Left lung (tissue), 10 donors: ENCODE data around the gene ELMOD1. TPM values are rescaled to one million over a fixed set of nuclear protein-coding genes. Genes with fewer than 3 reads are reported as not detected.
A peak's percentile ranks its signal among the peaks of the same experiment; 100 is the strongest.

Experiments
- ATAC-seq: fragments of 200-7000 bp; cut with Tn5 transposase; one replicate; pipeline ENCODE4 v1.9.1; 2020; ENCODE audit warnings: moderate library complexity
- DNase-seq, 4 donors: peaks; one replicate each; pipeline ENCODE4 v3.0.0-alpha.2; 2013 to 2020
- H3K27ac ChIP-seq, 2 donors: fragments of 200-600 bp; sonication (generic) in 1 of 2; one replicate each; pipeline versions ENCODE4 v1.5.0 to v1.8.0; 2020 to 2021
- H3K27me3 ChIP-seq, 2 donors: fragments of 200-600 bp; sonication (generic) in 1 of 2; one replicate each; pipeline versions ENCODE4 v1.5.0 to v1.8.0; 2020 to 2021
- H3K36me3 ChIP-seq, 2 donors: fragments of 200-600 bp; sonication (generic) in 1 of 2; one replicate each; pipeline versions ENCODE4 v1.5.0 to v1.8.0; 2020 to 2021
- H3K4me1 ChIP-seq, 2 donors: fragments of 200-600 bp; one replicate each; pipeline ENCODE4 v1.8.0; 2021
- H3K4me3 ChIP-seq, 2 donors: fragments of 200-600 bp; sonication (generic) in 1 of 2; one replicate each; pipeline versions ENCODE4 v1.5.0 to v1.8.0; 2020 to 2021; ENCODE audit warnings: mild to moderate bottlenecking in 1 of 2
- H3K9me3 ChIP-seq, 2 donors: fragments of 200-600 bp; sonication (generic) in 1 of 2; one replicate each; pipeline versions ENCODE4 v1.5.0 to v1.8.0; 2020 to 2021
- intact Hi-C, 2 donors: fragments of 100-400 bp; cut with DNase I; formaldehyde crosslinking; loops; one replicate each; pipeline versions ENCODE4 v1.11.2 to v1.14.2; 2022
- polyA plus RNA-seq, 6 donors: library from polyadenylated mRNA; unstranded; fragments of 120-200 nt; gene quantifications; one replicate each; pipeline ENCODE4 v1.2.1, GENCODE V29; 2013; ENCODE audit not compliant: insufficient read length in 6 of 6
- total RNA-seq, 2 donors: library from RNA; stranded (reverse); fragmentation: NEBNext Ultra II Directional; extraction: Animal tissue kit (Norgen Biotek cat#: 25700); gene quantifications; one replicate each; pipeline ENCODE4 v1.2.1, GENCODE V29; 2021
- TF ChIP-seq, protein P1 (sequence below), 2 donors: fragments of 200-600 bp; sonication (generic) in 1 of 2; IDR thresholded peaks; one replicate each; pipeline versions ENCODE4 v1.5.0 to v1.8.0; 2021; ENCODE audit warnings: antibody characterized with exemption in 2 of 2
- donor health status: DM: no; HTN: yes; CAD: no.
- donor health status: DM: no; HTN: no; CAD: no.

Gene ELMOD1
- total and polyA plus RNA-seq, 8 donors: 0.96 to 7.7 (median 5.6) TPM

DNA sequence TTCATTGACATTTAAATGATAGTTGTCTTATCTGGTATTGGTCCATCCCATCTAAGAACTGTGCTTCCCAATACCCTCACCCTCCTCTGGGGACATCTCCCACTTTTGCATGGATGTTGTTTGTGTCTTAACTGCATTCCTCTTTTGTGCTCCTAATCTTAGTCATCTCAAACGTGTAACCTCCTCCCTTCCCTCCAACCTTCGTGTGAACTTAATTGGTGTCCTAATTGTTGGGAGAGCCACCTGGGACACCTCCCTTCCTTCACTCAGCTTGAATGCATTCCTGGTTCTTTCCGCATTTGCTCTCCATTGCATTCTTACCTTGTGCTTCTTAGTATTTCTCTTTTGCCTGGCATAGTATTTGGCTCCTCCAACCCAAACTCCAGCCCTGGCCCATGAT lies 9.8 kb upstream of the ELMOD1 start:
- Histone ChIP-seq H3K4me1 (no peaks in the 10 kb centered on the region), H3K27ac (no peak overlapping the region), H3K27me3 (peaks cover 0 to 8% of the 10 kb centered on the region in 2 donors), H3K9me3 (no peaks in the 10 kb centered on the region), H3K36me3 (no peaks in the 10 kb centered on the region), H3K4me3 (no peak overlapping the region)
- TF ChIP-seq, protein P1, sequence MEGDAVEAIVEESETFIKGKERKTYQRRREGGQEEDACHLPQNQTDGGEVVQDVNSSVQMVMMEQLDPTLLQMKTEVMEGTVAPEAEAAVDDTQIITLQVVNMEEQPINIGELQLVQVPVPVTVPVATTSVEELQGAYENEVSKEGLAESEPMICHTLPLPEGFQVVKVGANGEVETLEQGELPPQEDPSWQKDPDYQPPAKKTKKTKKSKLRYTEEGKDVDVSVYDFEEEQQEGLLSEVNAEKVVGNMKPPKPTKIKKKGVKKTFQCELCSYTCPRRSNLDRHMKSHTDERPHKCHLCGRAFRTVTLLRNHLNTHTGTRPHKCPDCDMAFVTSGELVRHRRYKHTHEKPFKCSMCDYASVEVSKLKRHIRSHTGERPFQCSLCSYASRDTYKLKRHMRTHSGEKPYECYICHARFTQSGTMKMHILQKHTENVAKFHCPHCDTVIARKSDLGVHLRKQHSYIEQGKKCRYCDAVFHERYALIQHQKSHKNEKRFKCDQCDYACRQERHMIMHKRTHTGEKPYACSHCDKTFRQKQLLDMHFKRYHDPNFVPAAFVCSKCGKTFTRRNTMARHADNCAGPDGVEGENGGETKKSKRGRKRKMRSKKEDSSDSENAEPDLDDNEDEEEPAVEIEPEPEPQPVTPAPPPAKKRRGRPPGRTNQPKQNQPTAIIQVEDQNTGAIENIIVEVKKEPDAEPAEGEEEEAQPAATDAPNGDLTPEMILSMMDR (IDR thresholded peaks at IDR 0.05): no peak
- ATAC-seq (no peak), DNase-seq (no peak)
- intact Hi-C loops: no loop called here

DNA sequence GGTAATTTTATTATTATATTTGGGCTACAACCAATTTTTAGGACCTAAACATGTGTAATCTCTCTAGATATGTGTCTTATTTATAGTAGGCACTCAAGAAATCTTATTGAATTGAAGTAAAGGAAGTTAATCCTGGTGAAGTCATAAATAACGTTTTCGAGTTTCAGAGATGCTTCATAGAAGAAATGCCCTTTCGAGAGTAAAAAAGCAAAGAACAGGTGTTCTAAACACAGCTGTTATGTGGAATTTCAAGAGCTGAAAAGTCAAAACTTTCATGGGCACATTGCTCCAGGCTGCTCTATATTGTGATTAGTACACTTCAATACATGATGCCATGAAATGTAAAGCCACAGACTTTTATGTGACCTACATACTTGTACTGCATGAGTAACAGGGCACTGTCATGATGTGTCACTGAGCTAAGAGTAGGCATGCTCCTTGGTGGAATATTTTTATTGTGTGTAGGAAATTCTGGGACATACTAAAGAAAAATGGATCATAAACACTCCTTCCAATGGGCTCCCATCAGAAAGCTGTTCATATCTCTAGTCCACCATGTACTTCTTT lies 7.2 kb upstream of the ELMOD1 start:
- Histone ChIP-seq H3K27ac (no peak overlapping the region), H3K4me3 (no peak overlapping the region), H3K9me3 (no peaks in the 10 kb centered on the region), H3K27me3 (peaks cover 0 to 31% of the 10 kb centered on the region in 2 donors), H3K4me1 (no peaks in the 10 kb centered on the region), H3K36me3 (no peaks in the 10 kb centered on the region)
- intact Hi-C loops: no loop called here
- no peak for DNase-seq
- no peak for ATAC-seq
- TF ChIP-seq, protein P1 (IDR thresholded peaks at IDR 0.05): no peak

DNA sequence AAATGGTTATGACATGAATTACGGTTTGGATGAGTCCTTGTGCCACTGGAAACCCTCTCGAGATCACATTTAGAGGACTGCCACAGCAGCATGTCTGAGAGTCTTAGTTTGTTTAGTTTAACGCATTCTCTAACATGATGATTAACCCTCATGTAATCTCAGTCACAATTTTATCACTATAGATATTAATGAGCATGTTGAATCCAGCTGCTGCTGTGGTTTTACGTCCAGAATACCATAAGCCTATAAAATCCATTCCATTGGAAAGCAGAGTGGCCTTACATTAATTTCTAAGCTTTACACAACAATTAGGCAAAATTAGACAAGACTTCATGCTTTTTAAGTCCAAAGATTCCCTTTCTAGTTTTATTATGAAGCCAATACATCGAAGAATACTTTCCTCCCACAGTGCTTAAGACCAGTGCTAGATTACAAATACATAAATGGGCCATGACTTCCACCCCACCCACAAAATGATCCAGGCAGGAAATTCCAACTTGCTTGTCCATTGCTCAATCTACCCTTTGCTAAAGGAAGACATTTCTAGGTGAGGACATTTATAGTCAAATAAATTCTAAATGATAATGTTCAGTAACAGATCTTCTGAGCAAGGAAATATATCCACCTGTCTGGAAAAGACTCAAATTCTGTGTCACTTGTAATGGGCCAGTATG lies 3.5 kb upstream of the ELMOD1 start:
- intact Hi-C loops: no loop called here
- H3K4me3 ChIP-seq: no peak overlapping the region
- H3K27me3 ChIP-seq: peaks cover 13 to 66% of the 10 kb centered on the region in 2 donors
- TF ChIP-seq, protein P1 (IDR thresholded peaks at IDR 0.05): no peak
- H3K9me3 ChIP-seq: no peaks in the 10 kb centered on the region
- ATAC-seq (no peak), DNase-seq (no peak)
- H3K4me1 ChIP-seq: peaks cover 10 to 19% of the 10 kb centered on the region in 2 donors
- H3K36me3 ChIP-seq: no peaks in the 10 kb centered on the region
- H3K27ac ChIP-seq: no peak overlapping the region

DNA sequence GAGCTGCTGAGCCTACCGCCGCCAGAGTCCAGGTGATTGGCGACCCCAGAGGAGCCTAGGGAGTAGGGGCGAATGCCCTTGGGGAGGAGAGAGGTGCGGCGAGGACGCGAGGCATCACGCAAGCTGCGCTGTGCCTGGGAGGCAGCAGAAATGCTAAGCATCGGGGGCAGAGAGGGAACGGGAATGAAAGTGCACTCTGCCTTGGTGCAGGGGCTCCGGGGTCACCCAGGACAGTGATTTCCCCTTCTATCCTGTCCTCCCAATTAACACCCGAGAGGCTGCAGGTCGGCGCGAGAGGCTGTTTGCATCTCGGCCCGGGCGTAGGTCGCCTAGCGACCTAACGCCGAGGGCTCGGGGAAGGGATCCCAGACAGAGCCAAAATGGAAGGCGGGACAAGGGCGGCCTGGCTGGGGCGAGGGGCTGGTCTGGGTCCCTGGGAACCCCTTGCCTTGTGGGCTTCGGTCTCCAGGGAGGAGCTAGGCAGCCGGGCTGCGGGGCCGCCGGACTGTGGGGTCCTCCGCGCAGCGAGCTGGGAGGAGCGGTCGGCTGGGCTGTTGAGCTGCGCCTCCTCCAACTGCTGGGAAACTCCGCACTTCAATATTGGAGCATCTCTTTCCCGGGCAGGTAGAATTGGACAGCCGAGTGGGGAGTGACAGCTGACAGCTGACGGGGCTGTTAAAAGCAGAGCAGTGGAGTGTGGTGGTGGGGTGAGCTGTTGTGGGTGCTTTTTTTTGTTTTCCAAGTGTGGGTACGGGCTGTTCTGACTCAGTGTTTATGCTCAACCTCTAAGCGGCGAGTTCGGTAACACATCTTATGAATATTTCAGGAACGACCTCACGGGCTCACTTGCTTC lies 657 bp downstream of the ELMOD1 start:
- Histone ChIP-seq H3K27ac (no peak overlapping the region), H3K4me3 (peak overlapping the region; percentile 50 to 55), H3K4me1 (peaks cover 10 to 19% of the 10 kb centered on the region in 2 donors), H3K9me3 (no peaks in the 10 kb centered on the region), H3K27me3 (peaks cover 27 to 96% of the 10 kb centered on the region in 2 donors), H3K36me3 (no peaks in the 10 kb centered on the region)
- peak; percentile 49 for ATAC-seq
- TF ChIP-seq, protein P1 (IDR thresholded peaks at IDR 0.05): no peak
- intact Hi-C loops: no loop called here
- DNase-seq: peak in 1 of 4 donors; percentile 72

DNA sequence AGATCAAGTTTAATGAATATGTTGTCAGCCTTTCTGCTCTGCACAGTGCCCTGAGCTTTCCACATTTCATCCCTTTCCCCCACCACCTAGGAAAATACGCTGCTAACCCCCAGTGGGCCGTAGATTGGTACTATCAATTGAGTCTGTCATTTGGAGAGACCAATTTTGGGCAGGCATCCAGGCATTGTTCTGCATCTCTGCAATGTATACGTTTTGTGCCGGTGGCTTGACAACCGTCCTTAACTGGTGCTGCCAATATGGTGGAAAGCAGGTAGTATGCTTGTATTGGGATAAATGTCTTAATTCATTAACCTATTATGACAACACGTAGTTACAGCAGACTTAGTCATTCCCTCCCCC lies 1.3 kb downstream of the ELMOD1 start:
- H3K36me3 ChIP-seq: no peaks in the 10 kb centered on the region
- no peak overlapping the region for H3K27ac ChIP-seq
- no peaks in the 10 kb centered on the region for H3K9me3 ChIP-seq
- peaks cover 27 to 97% of the 10 kb centered on the region in 2 donors for H3K27me3 ChIP-seq
- no peak for DNase-seq
- peaks cover 10 to 19% of the 10 kb centered on the region in 2 donors for H3K4me1 ChIP-seq
- intact Hi-C loops: no loop called here
- H3K4me3 ChIP-seq: peak overlapping the region in 1 of 2 donors; percentile 50
- TF ChIP-seq, protein P1 (IDR thresholded peaks at IDR 0.05): no peak
- ATAC-seq: no peak
